Suprapubic skin (tissue), 4 donors: ENCODE results near the gene EPGN.

ENCODE experiments used
- POLR2A ChIP-seq, 2 donors: fragments of 450-650 bp; IDR thresholded peaks; one replicate each; pipeline ENCODE4 v1.6.1; 2017; ENCODE audit warnings: antibody characterized with exemption in 2 of 2, mild to moderate bottlenecking in 2 of 2, moderate library complexity in 2 of 2
- POLR2AphosphoS5 ChIP-seq, 3 donors: sonication (generic); formaldehyde crosslinking; IDR thresholded peaks; one replicate each; pipeline ENCODE4 v1.6.1; 2017; ENCODE audit warnings: antibody characterized with exemption in 3 of 3
- TF ChIP-seq, protein P1 (sequence below), 2 donors: fragments of 200-600 bp in 1 of 2; fragments of 450-650 bp in 1 of 2; sonication (generic) in 1 of 2; IDR thresholded peaks; one replicate each; pipeline ENCODE4 v1.5.1; 2016 to 2019; ENCODE audit warnings: antibody characterized with exemption in 2 of 2, mild to moderate bottlenecking in 1 of 2, moderate library complexity in 1 of 2

DNA sequence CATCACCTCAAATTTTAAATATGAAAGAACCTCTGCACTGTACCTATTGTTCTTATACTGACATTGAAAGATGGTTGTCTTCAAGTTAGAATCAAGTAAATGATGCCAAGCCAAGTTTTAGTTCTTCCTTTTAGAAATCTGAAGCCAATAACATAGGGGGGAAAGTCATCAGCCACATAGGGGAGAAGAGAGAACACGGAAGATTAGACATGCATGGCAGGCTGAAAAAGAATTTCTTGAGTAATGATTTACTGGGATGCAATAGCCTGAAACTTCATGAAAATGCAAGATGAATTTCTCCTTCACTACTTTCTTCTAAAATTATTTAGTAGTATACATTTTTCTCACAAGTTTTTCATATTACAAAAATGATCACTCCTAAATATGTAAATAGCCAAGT is 13.6 kb upstream of the EPGN start:
- no peak for TF ChIP-seq POLR2AphosphoS5 (IDR thresholded peaks at IDR 0.05)
- TF ChIP-seq POLR2A (IDR thresholded peaks at IDR 0.05) = no peak
- TF ChIP-seq, protein P1, sequence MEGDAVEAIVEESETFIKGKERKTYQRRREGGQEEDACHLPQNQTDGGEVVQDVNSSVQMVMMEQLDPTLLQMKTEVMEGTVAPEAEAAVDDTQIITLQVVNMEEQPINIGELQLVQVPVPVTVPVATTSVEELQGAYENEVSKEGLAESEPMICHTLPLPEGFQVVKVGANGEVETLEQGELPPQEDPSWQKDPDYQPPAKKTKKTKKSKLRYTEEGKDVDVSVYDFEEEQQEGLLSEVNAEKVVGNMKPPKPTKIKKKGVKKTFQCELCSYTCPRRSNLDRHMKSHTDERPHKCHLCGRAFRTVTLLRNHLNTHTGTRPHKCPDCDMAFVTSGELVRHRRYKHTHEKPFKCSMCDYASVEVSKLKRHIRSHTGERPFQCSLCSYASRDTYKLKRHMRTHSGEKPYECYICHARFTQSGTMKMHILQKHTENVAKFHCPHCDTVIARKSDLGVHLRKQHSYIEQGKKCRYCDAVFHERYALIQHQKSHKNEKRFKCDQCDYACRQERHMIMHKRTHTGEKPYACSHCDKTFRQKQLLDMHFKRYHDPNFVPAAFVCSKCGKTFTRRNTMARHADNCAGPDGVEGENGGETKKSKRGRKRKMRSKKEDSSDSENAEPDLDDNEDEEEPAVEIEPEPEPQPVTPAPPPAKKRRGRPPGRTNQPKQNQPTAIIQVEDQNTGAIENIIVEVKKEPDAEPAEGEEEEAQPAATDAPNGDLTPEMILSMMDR (IDR thresholded peaks at IDR 0.05) = no peak
